Sciatic nerve (tissue), 1 donor: Measurements from ENCODE around the gene KCNH3. TPM values are rescaled to one million over a fixed set of nuclear protein-coding genes. Genes with fewer than 3 reads are reported as not detected.

Source experiments
- total RNA-seq: library from RNA; stranded (reverse); fragmentation: NEBNext Ultra II Directional; extraction: Animal tissue kit (Norgen Biotek cat#: 25700); gene quantifications from one replicate; pipeline ENCODE4 v1.2.1, GENCODE V29; 2021
- donor health status: DM: no; HTN: no; CAD: no.

The KCNH3 gene
- total RNA-seq, 1 donor from 2014 or later = 0.27 TPM

Other genes with a start within 250 kb of the KCNH3 start
- 3.7 TPM for gene PRPH, start 243.9 kb upstream of the KCNH3 start, total RNA-seq
- gene TROAP, start 215.8 kb upstream of the KCNH3 start, total RNA-seq = 0.58 TPM
- gene C1QL4, start 201.8 kb upstream of the KCNH3 start, total RNA-seq = not detected
- gene DNAJC22, start 192.1 kb upstream of the KCNH3 start, total RNA-seq = not detected
- gene SPATS2, start 171.6 kb upstream of the KCNH3 start, total RNA-seq = 14.8 TPM
- 39.3 TPM for gene MCRS1, start 29.1 kb downstream of the KCNH3 start, total RNA-seq
- gene FAM186B, start 66.6 kb downstream of the KCNH3 start, total RNA-seq = 0.36 TPM
- 37.9 TPM for gene PRPF40B, start 84.5 kb downstream of the KCNH3 start, total RNA-seq
- 64.8 TPM for gene FMNL3, start 168.4 kb downstream of the KCNH3 start, total RNA-seq
- 396 TPM for gene TMBIM6, start 202.5 kb downstream of the KCNH3 start, total RNA-seq